Measurements from ENCODE around the gene GCFC2.
A peak's percentile ranks its signal among the peaks of the same experiment; 100 is the strongest.

The GCFC2 gene

GRCh38 chr2:75640621-75641121 is 70.0 kb downstream of the GCFC2 start:
- peak; percentile 99 for ATAC-seq
- TF ChIP-seq ZNF70 (CRISPR knock-in tag; IDR thresholded peaks at IDR 0.05) (no peak), ESRRG (CRISPR knock-in tag; IDR thresholded peaks at IDR 0.05) (no peak), CSDC2 (CRISPR knock-in tag; IDR thresholded peaks at IDR 0.05) (no peak), ZNF565 (CRISPR knock-in tag; conservative IDR thresholded peaks at IDR 0.05; ENCODE audit: low read depth) (no peak), BACH2 (CRISPR knock-in tag; IDR thresholded peaks at IDR 0.05; ENCODE audit: borderline replicate concordance) (no peak), ZNF8 (CRISPR knock-in tag; IDR thresholded peaks at IDR 0.05) (no peak), ZC3H10 (CRISPR knock-in tag; IDR thresholded peaks at IDR 0.05) (no peak), GLIS3 (CRISPR knock-in tag; IDR thresholded peaks at IDR 0.05) (no peak), ARNTL (CRISPR knock-in tag; IDR thresholded peaks at IDR 0.05; ENCODE audit: borderline replicate concordance, low read depth) (no peak), TSHZ2 (CRISPR knock-in tag; IDR thresholded peaks at IDR 0.05) (no peak), ISL1 (CRISPR knock-in tag; IDR thresholded peaks at IDR 0.05) (no peak), TCF4 (CRISPR knock-in tag; IDR thresholded peaks at IDR 0.05; ENCODE audit: borderline replicate concordance) (no peak), RARB (CRISPR knock-in tag; IDR thresholded peaks at IDR 0.05) (no peak), SNAI2 (CRISPR knock-in tag; IDR thresholded peaks at IDR 0.05) (no peak), OSR1 (CRISPR knock-in tag; IDR thresholded peaks at IDR 0.05) (no peak), PPARA (CRISPR knock-in tag; IDR thresholded peaks at IDR 0.05; ENCODE audit: borderline replicate concordance) (no peak), ZFP30 (CRISPR knock-in tag; IDR thresholded peaks at IDR 0.05) (no peak)
- TF ChIP-seq, protein P1, sequence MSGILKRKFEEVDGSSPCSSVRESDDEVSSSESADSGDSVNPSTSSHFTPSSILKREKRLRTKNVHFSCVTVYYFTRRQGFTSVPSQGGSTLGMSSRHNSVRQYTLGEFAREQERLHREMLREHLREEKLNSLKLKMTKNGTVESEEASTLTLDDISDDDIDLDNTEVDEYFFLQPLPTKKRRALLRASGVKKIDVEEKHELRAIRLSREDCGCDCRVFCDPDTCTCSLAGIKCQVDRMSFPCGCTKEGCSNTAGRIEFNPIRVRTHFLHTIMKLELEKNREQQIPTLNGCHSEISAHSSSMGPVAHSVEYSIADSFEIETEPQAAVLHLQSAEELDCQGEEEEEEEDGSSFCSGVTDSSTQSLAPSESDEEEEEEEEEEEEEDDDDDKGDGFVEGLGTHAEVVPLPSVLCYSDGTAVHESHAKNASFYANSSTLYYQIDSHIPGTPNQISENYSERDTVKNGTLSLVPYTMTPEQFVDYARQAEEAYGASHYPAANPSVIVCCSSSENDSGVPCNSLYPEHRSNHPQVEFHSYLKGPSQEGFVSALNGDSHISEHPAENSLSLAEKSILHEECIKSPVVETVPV (CRISPR knock-in tag; IDR thresholded peaks at IDR 0.05), result no peak
- TF ChIP-seq, protein P2, sequence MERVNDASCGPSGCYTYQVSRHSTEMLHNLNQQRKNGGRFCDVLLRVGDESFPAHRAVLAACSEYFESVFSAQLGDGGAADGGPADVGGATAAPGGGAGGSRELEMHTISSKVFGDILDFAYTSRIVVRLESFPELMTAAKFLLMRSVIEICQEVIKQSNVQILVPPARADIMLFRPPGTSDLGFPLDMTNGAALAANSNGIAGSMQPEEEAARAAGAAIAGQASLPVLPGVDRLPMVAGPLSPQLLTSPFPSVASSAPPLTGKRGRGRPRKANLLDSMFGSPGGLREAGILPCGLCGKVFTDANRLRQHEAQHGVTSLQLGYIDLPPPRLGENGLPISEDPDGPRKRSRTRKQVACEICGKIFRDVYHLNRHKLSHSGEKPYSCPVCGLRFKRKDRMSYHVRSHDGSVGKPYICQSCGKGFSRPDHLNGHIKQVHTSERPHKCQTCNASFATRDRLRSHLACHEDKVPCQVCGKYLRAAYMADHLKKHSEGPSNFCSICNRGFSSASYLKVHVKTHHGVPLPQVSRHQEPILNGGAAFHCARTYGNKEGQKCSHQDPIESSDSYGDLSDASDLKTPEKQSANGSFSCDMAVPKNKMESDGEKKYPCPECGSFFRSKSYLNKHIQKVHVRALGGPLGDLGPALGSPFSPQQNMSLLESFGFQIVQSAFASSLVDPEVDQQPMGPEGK (CRISPR knock-in tag; IDR thresholded peaks at IDR 0.05; ENCODE audit: borderline replicate concordance), result no peak
- TF ChIP-seq, protein P3, sequence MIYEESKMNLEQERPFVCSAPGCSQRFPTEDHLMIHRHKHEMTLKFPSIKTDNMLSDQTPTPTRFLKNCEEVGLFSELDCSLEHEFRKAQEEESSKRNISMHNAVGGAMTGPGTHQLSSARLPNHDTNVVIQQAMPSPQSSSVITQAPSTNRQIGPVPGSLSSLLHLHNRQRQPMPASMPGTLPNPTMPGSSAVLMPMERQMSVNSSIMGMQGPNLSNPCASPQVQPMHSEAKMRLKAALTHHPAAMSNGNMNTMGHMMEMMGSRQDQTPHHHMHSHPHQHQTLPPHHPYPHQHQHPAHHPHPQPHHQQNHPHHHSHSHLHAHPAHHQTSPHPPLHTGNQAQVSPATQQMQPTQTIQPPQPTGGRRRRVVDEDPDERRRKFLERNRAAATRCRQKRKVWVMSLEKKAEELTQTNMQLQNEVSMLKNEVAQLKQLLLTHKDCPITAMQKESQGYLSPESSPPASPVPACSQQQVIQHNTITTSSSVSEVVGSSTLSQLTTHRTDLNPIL (CRISPR knock-in tag; IDR thresholded peaks at IDR 0.05; ENCODE audit: low read depth), result no peak

DNA sequence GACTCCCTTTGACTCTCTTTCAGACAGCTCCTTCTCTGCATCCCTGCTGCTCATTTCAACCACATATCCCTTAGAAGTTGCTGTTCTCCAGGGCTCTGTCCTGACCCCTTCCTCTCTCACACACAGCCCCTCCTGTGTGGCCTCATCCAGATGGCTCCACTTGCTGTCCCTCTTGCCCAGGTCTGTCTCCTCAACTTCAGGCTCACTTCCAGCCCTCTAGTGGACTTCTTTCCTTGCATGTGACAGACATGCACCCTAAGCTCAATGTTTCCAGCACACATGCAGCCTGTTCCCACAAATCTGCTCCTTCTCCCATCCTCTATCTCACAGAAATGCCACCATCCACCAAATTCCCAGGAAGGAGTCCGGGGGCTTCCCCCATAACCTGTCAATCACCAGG is 73.1 kb downstream of the GCFC2 start:
- ATAC-seq, result 0 out of 3 replicates have a peak, but pooled peaks have one; percentile 6
- no peak for TF ChIP-seq BACH2 (CRISPR knock-in tag; IDR thresholded peaks at IDR 0.05; ENCODE audit: borderline replicate concordance)
- TF ChIP-seq RARB (CRISPR knock-in tag; IDR thresholded peaks at IDR 0.05), result no peak
- no peak for TF ChIP-seq CSDC2 (CRISPR knock-in tag; IDR thresholded peaks at IDR 0.05)
- no peak for TF ChIP-seq ZNF70 (CRISPR knock-in tag; IDR thresholded peaks at IDR 0.05)
- no peak for TF ChIP-seq ESRRG (CRISPR knock-in tag; IDR thresholded peaks at IDR 0.05)
- TF ChIP-seq, protein P4, sequence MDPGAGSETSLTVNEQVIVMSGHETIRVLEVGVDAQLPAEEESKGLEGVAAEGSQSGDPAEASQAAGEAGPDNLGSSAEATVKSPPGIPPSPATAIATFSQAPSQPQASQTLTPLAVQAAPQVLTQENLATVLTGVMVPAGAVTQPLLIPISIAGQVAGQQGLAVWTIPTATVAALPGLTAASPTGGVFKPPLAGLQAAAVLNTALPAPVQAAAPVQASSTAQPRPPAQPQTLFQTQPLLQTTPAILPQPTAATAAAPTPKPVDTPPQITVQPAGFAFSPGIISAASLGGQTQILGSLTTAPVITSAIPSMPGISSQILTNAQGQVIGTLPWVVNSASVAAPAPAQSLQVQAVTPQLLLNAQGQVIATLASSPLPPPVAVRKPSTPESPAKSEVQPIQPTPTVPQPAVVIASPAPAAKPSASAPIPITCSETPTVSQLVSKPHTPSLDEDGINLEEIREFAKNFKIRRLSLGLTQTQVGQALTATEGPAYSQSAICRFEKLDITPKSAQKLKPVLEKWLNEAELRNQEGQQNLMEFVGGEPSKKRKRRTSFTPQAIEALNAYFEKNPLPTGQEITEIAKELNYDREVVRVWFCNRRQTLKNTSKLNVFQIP (CRISPR knock-in tag; IDR thresholded peaks at IDR 0.05; ENCODE audit: borderline replicate concordance, low read depth), result no peak
- TF ChIP-seq ARNTL (CRISPR knock-in tag; IDR thresholded peaks at IDR 0.05; ENCODE audit: borderline replicate concordance, low read depth), result no peak
- TF ChIP-seq, protein P1 (CRISPR knock-in tag; IDR thresholded peaks at IDR 0.05), result no peak
- TF ChIP-seq ZFP3 (CRISPR knock-in tag; IDR thresholded peaks at IDR 0.05), result no peak
